ENCODE data around the gene HEBP1. TPM values are rescaled to one million over a fixed set of nuclear protein-coding genes. Genes with fewer than 3 reads are reported as not detected.
A peak's percentile ranks its signal among the peaks of the same experiment; 100 is the strongest.

The HEBP1 gene
- total RNA-seq, 6 experiments from 2014 or later = 45.8 to 100 (median 68.9) TPM

GRCh38 chr12:13004986-13005385 lies 4.9 kb upstream of the HEBP1 start:
- DNase-seq (no peak), ATAC-seq (no peak)
- Histone ChIP-seq H3K36me3 (no peaks in the 10 kb centered on the region), H3K4me1 (peaks cover 0 to 33% (median 8%) of the 10 kb centered on the region in 4 donors), H3K27ac (peak overlapping the region in 1 of 3 donors; percentile 26), H3K27me3 (no peaks in the 10 kb centered on the region), H3K4me3 (no peak overlapping the region), H3K9me3 (no peaks in the 10 kb centered on the region)
- WGBS (ENCODE audit: insufficient coverage, low coverage, low lambda C conversion rate, missing lambda C conversion rate) = 28% methylated on average over 3 of the region's 3 CpGs
- no peak for TF ChIP-seq POLR2A (IDR thresholded peaks at IDR 0.05)
- no peak for TF ChIP-seq CTCF (IDR thresholded peaks at IDR 0.05)
- intact Hi-C loops (cut with DNase I) = no loop called here

GRCh38 chr12:13004361-13004760 lies 4.3 kb upstream of the HEBP1 start:
- no peak for DNase-seq
- WGBS (ENCODE audit: insufficient coverage, low coverage, low lambda C conversion rate, missing lambda C conversion rate) = 24% methylated on average over 3 of the region's 3 CpGs
- Histone ChIP-seq H3K27me3 (no peaks in the 10 kb centered on the region), H3K9me3 (no peaks in the 10 kb centered on the region), H3K4me1 (peaks cover 0 to 33% (median 8%) of the 10 kb centered on the region in 4 donors), H3K36me3 (no peaks in the 10 kb centered on the region), H3K4me3 (no peak overlapping the region), H3K27ac (peak overlapping the region in 1 of 3 donors; percentile 25)
- ATAC-seq = peak in 1 of 4 donors; percentile 26
- no peak for TF ChIP-seq CTCF (IDR thresholded peaks at IDR 0.05)
- no peak for TF ChIP-seq POLR2A (IDR thresholded peaks at IDR 0.05)
- intact Hi-C loops (cut with DNase I) = no loop called here

GRCh38 chr12:13002301-13003097 lies 2.4 kb upstream of the HEBP1 start:
- H3K4me1 ChIP-seq = peaks cover 0 to 51% (median 14%) of the 10 kb centered on the region in 4 donors
- H3K27me3 ChIP-seq = no peaks in the 10 kb centered on the region
- H3K36me3 ChIP-seq = no peaks in the 10 kb centered on the region
- no peak for TF ChIP-seq CTCF (IDR thresholded peaks at IDR 0.05)
- TF ChIP-seq POLR2A (IDR thresholded peaks at IDR 0.05) = no peak
- H3K9me3 ChIP-seq = no peaks in the 10 kb centered on the region
- 91% methylated on average over 3 of the region's 10 CpGs for WGBS (ENCODE audit: insufficient coverage, low coverage, low lambda C conversion rate, missing lambda C conversion rate)
- no peak overlapping the region for H3K4me3 ChIP-seq
- intact Hi-C loops (cut with DNase I) = no loop called here
- no peak overlapping the region for H3K27ac ChIP-seq
- DNase-seq = no peak
- no peak for ATAC-seq

DNA sequence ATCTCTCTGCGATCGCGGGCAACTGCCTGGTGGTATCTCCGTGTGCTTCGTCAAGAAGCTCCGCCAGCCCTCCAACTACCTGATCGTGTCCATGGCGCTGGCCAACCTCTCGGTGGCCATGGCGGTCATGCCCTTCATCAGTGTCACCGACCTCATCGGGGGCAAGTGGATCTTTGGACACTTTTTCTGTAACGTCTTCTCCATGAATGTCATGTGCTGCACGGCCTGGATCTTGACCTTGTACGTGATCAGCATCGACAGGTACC lies 1.6 kb upstream of the HEBP1 start:
- intact Hi-C loops (cut with DNase I) = no loop called here

More for the DNA sequence above, 1.6 kb upstream of the HEBP1 start:
- H3K4me1 ChIP-seq = peaks cover 0 to 58% (median 14%) of the 10 kb centered on the region in 4 donors
- DNase-seq (no peak), ATAC-seq (no peak)
- H3K27ac ChIP-seq = peak overlapping the region; percentile 88 to 92 (median 92)
- H3K9me3 ChIP-seq = no peaks in the 10 kb centered on the region
- H3K36me3 ChIP-seq = no peaks in the 10 kb centered on the region
- peak overlapping the region; percentile 61 to 77 (median 70) for H3K4me3 ChIP-seq
- no peaks in the 10 kb centered on the region for H3K27me3 ChIP-seq
- 60% methylated on average over 1 of the region's 16 CpGs for WGBS (ENCODE audit: insufficient coverage, low coverage, low lambda C conversion rate, missing lambda C conversion rate)
- TF ChIP-seq POLR2A (IDR thresholded peaks at IDR 0.05) = no peak
- no peak for TF ChIP-seq CTCF (IDR thresholded peaks at IDR 0.05)
